ENCODE data around the gene KCNH4.

The KCNH4 gene

DNA sequence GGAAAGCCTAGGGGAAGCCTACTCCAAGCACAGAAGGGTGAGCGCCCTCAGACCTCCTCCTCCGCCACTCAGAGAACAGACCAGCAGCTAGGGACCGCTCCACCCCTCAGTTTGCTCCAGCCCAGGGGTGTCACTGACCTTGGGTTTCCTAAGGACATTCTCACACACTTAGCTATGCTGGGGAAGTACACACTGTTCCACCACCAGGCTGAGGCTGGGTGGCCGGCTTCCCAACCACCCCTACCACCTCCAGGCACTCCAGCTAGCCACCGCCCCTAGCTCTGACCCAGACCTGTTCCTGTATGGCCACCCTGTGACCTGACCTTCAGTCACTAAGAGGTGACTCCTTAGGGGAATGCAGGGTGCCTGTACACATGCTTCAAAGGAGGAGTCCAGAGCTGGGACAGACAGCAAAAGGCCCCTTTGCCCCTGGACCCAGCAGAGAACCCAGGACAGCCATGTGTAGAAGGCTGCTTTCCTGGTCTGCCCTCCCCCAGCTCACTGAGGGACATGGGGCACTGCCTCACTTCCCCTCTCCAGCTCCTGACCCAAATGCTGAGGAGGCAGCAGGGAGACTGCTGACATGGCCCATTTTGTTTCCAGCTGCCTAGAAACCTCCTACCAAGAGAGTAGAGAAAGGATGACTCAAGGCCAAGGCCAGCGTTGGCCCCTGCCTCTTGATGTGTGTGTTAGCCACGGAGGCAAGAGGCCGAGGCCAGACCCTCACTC is 51.7 kb downstream of the KCNH4 start:
- no peaks in the 10 kb centered on the region for H3K27me3 Mint-ChIP-seq (ENCODE audit: low read depth)
- H3K9me3 Mint-ChIP-seq, result no peaks in the 10 kb centered on the region
- no peak overlapping the region for H3K4me3 Mint-ChIP-seq
- H3K36me3 Mint-ChIP-seq (ENCODE audit: low read depth), result peaks cover 38% of the 10 kb centered on the region
- no peak overlapping the region for H3K27ac Mint-ChIP-seq
- H3K4me1 Mint-ChIP-seq (ENCODE audit: low read depth), result peaks cover 23% of the 10 kb centered on the region

DNA sequence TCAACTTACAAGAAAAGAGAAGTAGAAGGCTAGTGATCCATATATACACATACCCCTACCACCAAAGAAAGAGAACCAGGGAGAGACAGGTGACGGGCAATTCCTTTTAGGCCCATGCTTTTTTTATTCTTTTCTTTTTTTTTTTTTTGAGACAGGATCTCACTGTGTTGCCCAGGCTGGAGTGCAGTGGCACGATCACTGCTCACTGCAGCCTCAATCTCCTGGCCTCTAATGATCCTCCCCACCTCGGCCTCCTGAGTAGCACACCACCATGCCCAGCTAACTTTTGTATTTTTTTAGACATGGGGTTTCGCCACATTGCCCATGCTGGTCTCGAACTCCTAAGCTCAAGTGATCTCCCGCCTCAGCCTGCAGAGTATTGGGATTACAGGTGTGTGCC is 53.5 kb downstream of the KCNH4 start:
- Mint-ChIP-seq H3K4me1 (ENCODE audit: low read depth) (peaks cover 7% of the 10 kb centered on the region), H3K36me3 (ENCODE audit: low read depth) (peaks cover 39% of the 10 kb centered on the region), H3K27ac (no peak overlapping the region), H3K27me3 (ENCODE audit: low read depth) (no peaks in the 10 kb centered on the region), H3K9me3 (no peaks in the 10 kb centered on the region), H3K4me3 (no peak overlapping the region)

DNA sequence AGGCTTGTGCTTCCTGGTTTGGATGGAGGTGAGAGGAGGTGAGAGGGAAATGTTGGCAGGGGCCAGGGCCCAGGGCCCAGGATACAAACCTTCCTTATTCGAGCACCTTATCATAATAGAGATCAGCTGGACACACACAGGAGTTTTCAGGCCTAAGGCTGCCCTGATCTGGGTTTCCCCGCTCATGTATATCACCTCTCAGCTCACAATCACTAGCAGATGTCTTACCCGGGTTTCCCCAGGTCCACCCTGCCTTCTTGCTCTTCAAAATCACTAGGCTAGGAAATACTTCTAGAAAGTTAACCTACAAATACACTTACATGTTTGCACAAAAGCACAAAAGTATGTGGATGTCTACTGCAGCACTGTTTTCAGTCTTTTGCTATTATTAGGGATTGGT is 54.1 kb downstream of the KCNH4 start:
- Mint-ChIP-seq H3K4me1 (ENCODE audit: low read depth) (peaks cover 7% of the 10 kb centered on the region), H3K36me3 (ENCODE audit: low read depth) (peaks cover 41% of the 10 kb centered on the region), H3K4me3 (no peak overlapping the region), H3K27ac (no peak overlapping the region), H3K9me3 (no peaks in the 10 kb centered on the region), H3K27me3 (ENCODE audit: low read depth) (no peaks in the 10 kb centered on the region)

DNA sequence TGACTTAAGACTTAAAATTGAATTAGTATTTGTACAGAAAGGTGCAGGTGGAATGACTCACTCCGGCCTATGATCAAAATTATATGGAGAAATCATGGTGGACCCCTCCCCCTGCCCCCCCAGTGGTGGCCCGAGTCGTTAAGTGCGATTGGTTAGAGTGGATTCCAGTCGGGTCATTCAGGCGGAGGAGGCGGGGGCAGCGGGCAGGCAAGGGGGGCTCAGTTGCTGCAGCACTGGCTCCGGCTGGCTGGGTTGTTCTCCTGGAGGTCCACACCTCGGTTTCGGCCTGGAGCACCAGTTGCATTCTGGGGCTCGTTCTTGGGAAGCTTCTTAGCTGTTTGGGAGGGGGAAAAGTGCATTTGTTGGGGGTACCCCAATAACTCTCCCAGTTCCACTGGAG is 55.4 kb downstream of the KCNH4 start:
- peaks cover 35% of the 10 kb centered on the region for H3K36me3 Mint-ChIP-seq (ENCODE audit: low read depth)
- H3K4me3 Mint-ChIP-seq, result no peak overlapping the region
- no peak overlapping the region for H3K27ac Mint-ChIP-seq
- H3K9me3 Mint-ChIP-seq, result no peaks in the 10 kb centered on the region
- H3K27me3 Mint-ChIP-seq (ENCODE audit: low read depth), result no peaks in the 10 kb centered on the region
- peaks cover 7% of the 10 kb centered on the region for H3K4me1 Mint-ChIP-seq (ENCODE audit: low read depth)

DNA sequence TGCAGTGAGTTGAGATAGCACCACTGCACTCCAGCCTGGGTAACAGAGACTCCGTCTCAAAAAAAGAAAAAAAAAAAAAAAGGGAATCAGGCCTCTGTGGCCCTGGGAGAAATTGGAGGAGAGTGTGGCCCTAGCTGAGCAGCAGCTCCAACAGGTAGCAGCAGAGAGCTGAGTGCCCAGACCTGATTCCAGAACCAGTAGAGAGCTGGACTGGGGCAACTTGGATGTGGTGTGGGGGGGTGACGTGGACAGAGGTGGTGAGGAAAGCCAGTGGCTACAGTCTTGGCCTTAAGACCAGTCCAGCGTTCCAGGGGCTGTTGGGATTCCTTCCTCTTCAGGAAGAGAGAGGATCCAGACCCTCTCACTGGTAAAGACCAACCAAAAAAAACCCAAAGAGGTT is 56.7 kb downstream of the KCNH4 start:
- Mint-ChIP-seq H3K9me3 (no peaks in the 10 kb centered on the region), H3K4me1 (ENCODE audit: low read depth) (peaks cover 11% of the 10 kb centered on the region), H3K36me3 (ENCODE audit: low read depth) (peaks cover 31% of the 10 kb centered on the region), H3K4me3 (no peak overlapping the region), H3K27me3 (ENCODE audit: low read depth) (no peaks in the 10 kb centered on the region), H3K27ac (no peak overlapping the region)

DNA sequence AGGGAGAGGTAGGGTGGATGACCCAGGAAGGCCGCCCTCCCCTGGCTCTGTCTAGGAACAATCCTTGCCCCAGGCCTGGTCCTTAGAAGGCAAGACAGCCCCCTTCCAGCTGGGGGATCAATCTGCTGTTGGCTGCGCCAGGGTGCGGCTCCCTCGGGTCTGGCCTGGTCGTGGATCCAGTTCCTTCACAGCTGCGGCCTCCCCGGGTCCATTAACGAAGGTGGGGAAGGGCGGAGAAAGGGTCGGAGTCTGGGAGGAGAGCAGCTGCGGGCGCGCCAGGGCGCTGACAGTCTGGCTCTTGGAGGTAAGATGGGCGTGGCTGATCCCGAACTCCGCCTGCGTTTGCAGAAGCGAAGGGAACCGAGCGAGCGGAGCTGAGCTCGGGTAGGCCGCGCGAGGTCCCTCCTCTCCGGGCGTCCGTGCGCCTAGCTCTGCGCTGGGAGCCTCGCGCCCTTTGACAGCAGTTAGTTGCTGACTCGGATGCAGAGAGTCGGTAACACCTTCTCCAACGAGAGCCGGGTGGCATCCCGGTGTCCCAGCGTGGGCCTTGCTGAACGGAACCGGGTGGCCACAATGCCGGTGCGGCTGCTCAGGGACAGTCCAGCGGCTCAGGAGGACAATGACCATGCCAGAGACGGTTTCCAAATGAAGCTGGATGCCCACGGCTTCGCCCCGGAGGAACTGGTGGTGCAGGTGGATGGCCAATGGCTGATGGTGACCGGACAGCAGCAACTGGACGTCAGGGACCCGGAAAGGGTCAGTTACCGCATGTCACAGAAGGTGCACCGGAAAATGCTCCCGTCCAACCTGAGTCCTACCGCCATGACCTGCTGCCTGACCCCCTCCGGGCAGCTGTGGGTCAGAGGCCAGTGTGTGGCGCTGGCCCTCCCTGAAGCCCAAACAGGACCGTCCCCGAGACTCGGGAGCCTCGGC is 58.3 kb downstream of the KCNH4 start, which contains the start of gene HSPB9:
Gene HSPB9 (plus strand): TSS at position 434 of the 933 bp plus-strand sequence. CDS start 47 bp downstream, at position 481.
- peak within 1 kb of the TSS; percentile 70 for H3K4me3 Mint-ChIP-seq
- H3K27me3 Mint-ChIP-seq (ENCODE audit: low read depth), result no peaks in the 10 kb centered on the region
- peaks cover 21% of the 10 kb centered on the region for H3K36me3 Mint-ChIP-seq (ENCODE audit: low read depth)
- no peaks in the 10 kb centered on the region for H3K9me3 Mint-ChIP-seq
- H3K4me1 Mint-ChIP-seq (ENCODE audit: low read depth), result peaks cover 13% of the 10 kb centered on the region
- H3K27ac Mint-ChIP-seq, result no peak within 1 kb of the TSS

DNA sequence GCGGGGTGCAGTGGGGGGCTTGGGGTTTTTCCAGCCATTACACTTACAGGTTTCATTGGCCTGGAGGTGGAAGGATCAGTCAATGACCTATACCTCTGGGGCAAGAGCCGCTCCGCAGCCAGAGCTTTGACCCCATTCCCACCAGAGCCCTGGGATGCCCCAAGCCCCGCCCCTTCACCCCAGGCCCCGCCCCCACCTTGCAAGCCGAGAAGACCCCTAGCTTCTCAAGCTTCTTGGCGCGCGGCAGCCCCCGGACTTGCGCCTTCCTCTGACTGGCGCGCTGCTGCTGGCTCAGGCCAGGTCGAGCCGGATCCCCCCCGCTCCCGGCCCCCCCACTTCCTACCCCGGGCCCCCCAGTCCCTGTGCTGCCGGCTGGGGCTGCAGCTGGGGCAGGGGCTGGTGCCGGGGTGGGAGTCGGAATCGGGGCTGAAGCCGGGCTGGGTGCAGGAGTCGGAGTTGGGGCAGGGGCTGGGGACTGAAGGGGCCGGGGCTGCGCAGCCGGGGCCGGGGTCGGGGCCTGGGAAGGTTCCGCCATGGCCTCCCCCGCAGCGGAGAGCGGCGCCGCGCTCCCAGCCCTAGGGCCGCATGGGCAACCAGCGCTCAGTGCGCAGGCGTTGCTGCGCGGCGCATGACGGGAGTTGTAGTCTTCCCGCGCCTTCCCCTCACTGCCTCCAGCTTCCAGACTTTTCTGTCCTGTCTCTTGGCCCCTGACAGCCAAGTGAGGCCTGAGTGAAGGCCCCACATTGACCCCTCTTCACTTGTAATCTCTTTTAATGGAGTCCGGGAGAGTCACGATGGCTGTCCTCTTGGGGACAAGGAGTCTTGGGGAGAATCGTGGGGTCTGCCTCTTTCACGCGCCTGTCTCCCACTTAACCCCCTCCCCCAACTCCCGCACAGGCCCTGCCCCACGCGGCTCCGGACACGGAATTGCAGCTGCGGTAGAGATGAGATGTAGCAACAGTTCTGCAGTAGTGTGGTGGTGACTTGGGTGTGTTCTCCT is 59.9 kb downstream of the KCNH4 start, which contains the start of gene KAT2A:
Gene KAT2A (minus strand): TSS at position 598 of the 1,000 bp plus-strand sequence. CDS start 63 bp downstream, at position 535.
- peaks cover 16% of the 10 kb centered on the region for H3K4me1 Mint-ChIP-seq (ENCODE audit: low read depth)
- H3K27ac Mint-ChIP-seq, result peak within 1 kb of the TSS; percentile 31
- H3K36me3 Mint-ChIP-seq (ENCODE audit: low read depth), result peaks cover 20% of the 10 kb centered on the region
- H3K9me3 Mint-ChIP-seq, result no peaks in the 10 kb centered on the region
- H3K27me3 Mint-ChIP-seq (ENCODE audit: low read depth), result no peaks in the 10 kb centered on the region
- H3K4me3 Mint-ChIP-seq, result peak within 1 kb of the TSS; percentile 70

DNA sequence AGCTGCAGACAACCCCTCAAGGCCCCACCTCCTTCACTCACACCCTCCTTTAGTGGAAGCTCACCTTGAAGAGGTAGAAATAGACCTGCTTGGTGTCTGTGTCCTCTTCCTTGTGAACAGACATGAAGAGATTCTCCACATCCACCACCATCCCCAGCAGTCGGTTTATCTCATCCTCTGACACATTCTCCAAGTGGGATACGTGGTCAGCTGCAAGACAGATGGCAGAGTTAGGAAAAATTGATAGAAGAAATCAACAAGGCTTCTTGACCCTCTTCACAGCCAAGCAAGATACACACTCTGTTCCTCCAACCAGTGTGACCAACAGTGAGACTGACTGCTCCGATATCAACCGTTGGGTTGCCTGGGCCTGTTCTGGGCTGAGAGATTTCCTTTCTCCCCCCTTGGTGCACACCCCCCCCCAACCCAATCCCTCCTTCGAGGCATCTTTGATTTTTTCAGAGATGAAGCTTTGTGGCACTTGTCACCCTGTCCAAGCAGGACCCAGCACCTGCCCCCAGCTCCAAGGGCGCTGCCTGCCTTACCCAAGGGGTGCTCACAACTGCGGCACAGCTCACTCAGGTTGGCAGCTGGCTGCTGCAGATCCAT is 60.7 kb downstream of the KCNH4 start:
- H3K27ac Mint-ChIP-seq, result peak overlapping the region; percentile 31
- peak overlapping the region; percentile 58 for H3K4me3 Mint-ChIP-seq
- H3K36me3 Mint-ChIP-seq (ENCODE audit: low read depth), result peaks cover 20% of the 10 kb centered on the region
- no peaks in the 10 kb centered on the region for H3K27me3 Mint-ChIP-seq (ENCODE audit: low read depth)
- H3K4me1 Mint-ChIP-seq (ENCODE audit: low read depth), result peaks cover 17% of the 10 kb centered on the region
- H3K9me3 Mint-ChIP-seq, result no peaks in the 10 kb centered on the region

DNA sequence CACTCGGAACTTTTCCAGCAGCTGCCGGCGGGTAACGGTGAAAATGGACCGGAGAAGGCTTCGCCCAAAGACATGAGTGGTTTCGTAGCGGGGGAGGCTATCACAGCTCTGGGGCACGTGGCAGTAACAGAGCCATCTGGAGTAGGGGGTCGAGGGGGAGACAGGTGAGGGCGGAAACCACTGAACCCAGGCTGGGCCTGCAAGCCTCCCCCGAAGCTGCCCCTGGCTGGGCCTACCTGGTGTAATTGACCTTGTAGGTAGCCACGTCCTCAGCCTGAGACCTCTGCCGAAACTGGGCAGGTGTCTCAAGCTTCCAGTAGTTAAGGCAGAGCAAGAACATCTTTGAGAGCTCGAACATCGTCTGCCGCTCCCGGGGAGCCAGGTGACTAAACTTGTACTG is 61.6 kb downstream of the KCNH4 start:
- no peaks in the 10 kb centered on the region for H3K27me3 Mint-ChIP-seq (ENCODE audit: low read depth)
- H3K9me3 Mint-ChIP-seq, result no peaks in the 10 kb centered on the region
- peak overlapping the region; percentile 21 for H3K27ac Mint-ChIP-seq
- peaks cover 16% of the 10 kb centered on the region for H3K36me3 Mint-ChIP-seq (ENCODE audit: low read depth)
- H3K4me1 Mint-ChIP-seq (ENCODE audit: low read depth), result peaks cover 17% of the 10 kb centered on the region
- H3K4me3 Mint-ChIP-seq, result peak overlapping the region; percentile 30

DNA sequence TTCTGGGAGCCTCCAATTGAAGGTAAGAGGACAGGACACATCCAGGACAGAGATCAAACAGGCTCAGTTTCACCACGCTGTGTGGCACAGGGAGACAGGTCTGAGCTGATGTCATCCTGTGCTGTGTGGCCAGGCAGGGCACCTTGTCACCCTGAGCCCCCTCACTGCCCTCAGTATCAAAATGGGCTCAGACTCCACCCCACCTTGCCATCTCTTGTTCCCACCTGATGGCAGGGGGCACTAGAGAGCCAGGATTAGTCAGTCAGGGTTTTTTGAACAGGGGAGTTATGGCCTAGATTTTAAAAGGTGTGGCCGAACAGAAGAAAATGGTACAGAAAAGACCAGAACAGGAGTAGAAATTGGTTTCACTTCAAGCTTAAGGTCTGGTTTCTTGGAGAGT is 62.4 kb downstream of the KCNH4 start:
- no peaks in the 10 kb centered on the region for H3K9me3 Mint-ChIP-seq
- no peaks in the 10 kb centered on the region for H3K27me3 Mint-ChIP-seq (ENCODE audit: low read depth)
- H3K27ac Mint-ChIP-seq, result peak overlapping the region; percentile 19
- H3K4me3 Mint-ChIP-seq, result peak overlapping the region; percentile 38
- H3K36me3 Mint-ChIP-seq (ENCODE audit: low read depth), result peaks cover 16% of the 10 kb centered on the region
- peaks cover 17% of the 10 kb centered on the region for H3K4me1 Mint-ChIP-seq (ENCODE audit: low read depth)

DNA sequence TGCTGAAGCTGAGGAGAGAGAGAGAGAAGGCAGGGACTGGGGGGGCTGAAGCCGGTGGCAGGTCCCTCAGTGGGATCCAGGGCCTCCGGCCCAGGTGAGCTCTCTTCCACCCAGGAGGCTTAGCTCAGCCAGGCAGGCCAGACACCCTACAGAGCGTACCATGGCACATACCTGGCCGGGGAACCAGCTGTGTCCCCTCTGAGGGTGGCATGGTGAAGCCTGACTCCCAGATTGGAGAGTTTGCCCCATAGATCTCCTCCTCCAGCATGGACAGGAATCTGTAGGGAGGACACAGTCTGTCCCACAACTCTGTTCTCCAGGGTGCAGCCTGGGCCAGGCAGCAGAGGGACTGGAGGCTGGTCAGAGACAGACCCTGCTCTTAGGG is 62.8 kb downstream of the KCNH4 start:
- Mint-ChIP-seq H3K4me3 (peak overlapping the region; percentile 38), H3K36me3 (ENCODE audit: low read depth) (peaks cover 16% of the 10 kb centered on the region), H3K27me3 (ENCODE audit: low read depth) (no peaks in the 10 kb centered on the region), H3K4me1 (ENCODE audit: low read depth) (peaks cover 17% of the 10 kb centered on the region), H3K9me3 (no peaks in the 10 kb centered on the region), H3K27ac (no peak overlapping the region)

DNA sequence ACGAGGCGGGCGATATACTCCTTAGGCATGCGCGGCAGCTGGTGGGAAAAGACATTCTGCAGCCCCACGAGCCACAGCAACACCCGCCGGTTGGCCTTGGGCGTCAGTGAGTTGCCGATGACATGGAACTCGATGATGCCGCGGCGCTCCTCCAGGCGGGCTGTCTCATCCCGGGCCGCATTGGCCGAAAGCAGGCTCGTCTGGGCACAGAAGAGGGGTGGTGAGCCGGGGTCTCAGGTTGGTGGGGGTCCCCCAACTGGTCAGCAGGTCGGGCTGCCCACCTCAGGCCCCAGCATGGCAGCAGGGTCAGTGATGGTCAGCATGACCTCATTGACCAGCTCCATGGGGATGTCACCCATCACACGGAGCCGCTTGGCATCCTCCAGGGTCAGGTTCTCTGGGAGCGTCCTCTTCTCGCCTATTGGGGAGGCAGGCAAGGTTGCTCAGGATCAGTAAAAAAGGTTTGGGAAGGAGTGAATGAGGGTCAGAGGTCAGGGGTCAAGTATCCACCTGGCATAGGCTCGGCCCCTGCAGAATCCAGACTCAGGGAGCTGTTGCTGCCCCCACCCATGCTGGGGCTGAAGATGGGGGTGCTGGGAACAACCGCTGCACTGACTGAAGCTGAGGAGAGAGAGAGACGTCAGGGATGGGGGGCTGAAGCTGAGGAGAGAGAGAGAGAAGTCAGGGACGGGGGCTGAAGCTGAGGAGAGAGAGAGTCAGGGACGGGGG is 63.4 kb downstream of the KCNH4 start:
- no peaks in the 10 kb centered on the region for H3K9me3 Mint-ChIP-seq
- peaks cover 16% of the 10 kb centered on the region for H3K36me3 Mint-ChIP-seq (ENCODE audit: low read depth)
- peaks cover 20% of the 10 kb centered on the region for H3K4me1 Mint-ChIP-seq (ENCODE audit: low read depth)
- no peaks in the 10 kb centered on the region for H3K27me3 Mint-ChIP-seq (ENCODE audit: low read depth)
- H3K4me3 Mint-ChIP-seq, result no peak overlapping the region
- H3K27ac Mint-ChIP-seq, result peak overlapping the region; percentile 64

DNA sequence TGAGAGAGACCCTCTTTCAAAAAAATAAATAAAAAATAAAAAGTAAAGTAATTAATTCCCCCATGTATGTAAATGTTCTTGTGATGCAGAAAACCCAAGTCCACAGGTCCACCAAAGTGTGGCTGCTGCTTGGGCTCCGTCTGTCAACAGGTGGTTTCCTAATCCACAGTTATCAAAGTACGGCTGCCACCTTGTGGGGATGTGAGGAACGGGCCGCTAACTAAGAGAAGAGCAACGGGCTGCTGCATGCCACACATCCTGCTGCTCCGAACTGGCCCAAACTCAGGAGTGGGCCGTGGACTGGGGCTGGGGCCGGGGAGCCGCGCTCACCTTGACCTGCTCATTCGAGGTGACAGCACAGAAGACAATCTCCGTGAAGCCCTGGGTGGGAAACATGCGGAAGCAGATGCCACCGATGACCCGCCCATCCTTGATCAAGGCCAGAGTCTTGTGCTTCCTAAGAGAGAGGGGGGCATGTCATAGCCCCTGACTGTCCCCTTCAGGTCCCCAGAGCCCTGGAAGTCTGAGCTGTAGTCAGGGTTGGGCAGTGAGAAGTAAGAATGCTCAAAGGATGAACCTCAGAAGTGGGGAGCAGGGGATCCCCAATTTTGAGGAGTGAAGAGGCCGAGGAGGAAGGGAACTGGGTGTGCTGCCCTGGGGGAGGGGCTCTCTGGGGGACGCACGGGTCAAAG is 64.1 kb downstream of the KCNH4 start:
- Mint-ChIP-seq H3K36me3 (ENCODE audit: low read depth) (peaks cover 13% of the 10 kb centered on the region), H3K4me1 (ENCODE audit: low read depth) (peaks cover 20% of the 10 kb centered on the region), H3K27ac (peak overlapping the region; percentile 64), H3K27me3 (ENCODE audit: low read depth) (no peaks in the 10 kb centered on the region), H3K9me3 (no peaks in the 10 kb centered on the region), H3K4me3 (no peak overlapping the region)
